K562 (cell line): ENCODE results near the gene ANTKMT. TPM values are rescaled to one million over a fixed set of nuclear protein-coding genes. Genes with fewer than 3 reads are reported as not detected.

Source experiments
- CXXC5 ChIP-seq: fragments of 250-450 bp; sonication (Bioruptor Pico); IDR thresholded peaks from 2 replicates; pipeline ENCODE4 v1.8.0; 2022; ENCODE audit warnings: inconsistent platforms, mild to moderate bottlenecking, moderate library complexity
- HDAC1 ChIP-seq, 2 experiments: fragments of 450-650 bp; IDR thresholded peaks; 2 replicates each; pipeline ENCODE4 v1.6.1; 2016 to 2017; ENCODE audit warnings: inconsistent platforms in 1 of 2, mild to moderate bottlenecking in 1 of 2, moderate library complexity in 1 of 2
- KAT7 ChIP-seq: sonication (generic); formaldehyde crosslinking; IDR thresholded peaks from 2 replicates; pipeline ENCODE4 v1.8.0; 2022; ENCODE audit warnings: missing genetic modification reagents, mild to moderate bottlenecking, borderline replicate concordance
- NKRF ChIP-seq: fragments of 450-650 bp; IDR thresholded peaks from 2 replicates; pipeline ENCODE4 v1.6.1; 2016; ENCODE audit warnings: borderline replicate concordance
- POLR2G ChIP-seq: fragments of 200-400 bp; formaldehyde crosslinking; IDR thresholded peaks from 2 replicates; pipeline ENCODE4 v1.6.1; 2017; ENCODE audit warnings: low read depth, mild to moderate bottlenecking, antibody characterized with exemption, low read length, moderate library complexity
- PTTG1 ChIP-seq: fragments of 450-650 bp; IDR thresholded peaks from 2 replicates; pipeline ENCODE4 v1.6.1; 2016; ENCODE audit warnings: low read depth, mild to moderate bottlenecking, missing genetic modification characterization, missing compliant biosample characterization
- SP2 ChIP-seq: IDR thresholded peaks from 2 replicates; pipeline ENCODE4 v1.6.1; 2011; ENCODE audit warnings: mild to moderate bottlenecking, low read depth, low read length, moderate library complexity; ENCODE audit not compliant: poor library complexity, severe bottlenecking; ENCODE audit errors: extremely low read depth
- TOE1 ChIP-seq, 2 experiments: fragments of 450-650 bp in 1 of 2; sonication (generic) in 1 of 2; formaldehyde crosslinking in 1 of 2; IDR thresholded peaks; 2 replicates each; pipeline versions ENCODE4 v1.7.1 to v1.8.0; 2016 to 2022; ENCODE audit warnings: borderline replicate concordance in 2 of 2, mild to moderate bottlenecking in 2 of 2, antibody characterized with exemption in 1 of 2, inconsistent platforms in 1 of 2, low read depth in 1 of 2, missing genetic modification reagents in 1 of 2, moderate library complexity in 1 of 2
- polyA plus RNA-seq, 8 experiments: library from polyadenylated mRNA; depleted of rRNA in 4 of 8; stranded (reverse) in 5 of 8; unstranded in 3 of 8; fragments of >200 nt; fragmentation: Nextera tagmentation in 2 of 8; fragmentation: Illumina TruSeq in 1 of 8; extraction: Ambion mirVana in 2 of 8; extraction: Trizol in 1 of 8; gene quantifications; 2 replicates each; pipeline versions ENCODE4 v1.2.1 to v1.2.3, GENCODE V29; 2011 to 2014; ENCODE audit warnings: inconsistent platforms in 1 of 8, missing spikeins in 1 of 8
- total RNA-seq, 7 experiments: library from RNA; depleted of rRNA in 6 of 7; stranded (reverse); fragments of >200 nt in 6 of 7; fragmentation: Illumina TruSeq in 2 of 7; extraction: Trizol in 2 of 7; gene quantifications; 2 replicates each; pipeline versions ENCODE4 v1.2.1 to v1.2.3, GENCODE V29; 2011 to 2021; ENCODE audit warnings: low replicate concordance in 1 of 7

ANTKMT gene
- total and polyA plus RNA-seq, 9 of the 15 experiments (the other 6 are each of a cell fraction or from before 2014, with no cell fraction given), result 0.58 to 217 (median 19.1) TPM

- TF ChIP-seq NKRF (peak; percentile 78), CXXC5 (CRISPR knock-in tag) (0 out of 2 replicates have a peak, but pooled peaks have one; percentile 2), TOE1 (IDR thresholded peaks at IDR 0.05; ENCODE audit: borderline replicate concordance) (peak; percentile 10; the same call in 1 of the 2 replicates), TOE1 (CRISPR knock-in tag; IDR thresholded peaks at IDR 0.05; ENCODE audit: borderline replicate concordance, low read depth) (no peak), HDAC1 (IDR thresholded peaks at IDR 0.05) (peak in 1 of 2 experiments; percentile 80; a peak in 2 of 4 replicates), PTTG1 (tag) (no peak), POLR2G (peak; percentile 67), KAT7 (CRISPR knock-in tag) (0 out of 2 replicates have a peak, but pooled peaks have one; percentile 60), SP2 (no peak)
Measured at GRCh38 chr16:678858-679813, 41.8 kb upstream of the ANTKMT start (continued).
